Stomach smooth muscle (tissue), 2 donors: Measurements from ENCODE around the gene VDAC2.
"Not testable (repeated sequence)": the region's sequence is repeated elsewhere in the genome, so short reads cannot be mapped to it uniquely, and the experiment has no call there.

ENCODE experiments used
- H3K27ac ChIP-seq: one replicate; pipeline ENCODE4 v1.7.0; 2013; ENCODE audit warnings: mild to moderate bottlenecking, low read length, inconsistent platforms
- H3K27me3 ChIP-seq, 2 donors: one replicate each; pipeline ENCODE4 v1.7.0; 2013; ENCODE audit warnings: low read length in 2 of 2; ENCODE audit not compliant: insufficient read depth in 2 of 2, control insufficient read depth in 1 of 2
- H3K36me3 ChIP-seq, 2 donors: one replicate each; pipeline ENCODE4 v1.7.0; 2013; ENCODE audit warnings: low read length in 2 of 2; ENCODE audit not compliant: control insufficient read depth in 2 of 2, insufficient read depth in 2 of 2
- H3K4me1 ChIP-seq: one replicate; pipeline ENCODE4 v1.7.0; 2013; ENCODE audit warnings: low read length; ENCODE audit not compliant: control insufficient read depth, insufficient read depth
- H3K4me3 ChIP-seq, 2 donors: one replicate each; pipeline ENCODE4 v1.7.0; 2013; ENCODE audit warnings: low read length in 2 of 2
- H3K9ac ChIP-seq, 2 donors: one replicate each; pipeline ENCODE4 v1.7.0; 2013; ENCODE audit warnings: low read length in 2 of 2, mild to moderate bottlenecking in 1 of 2
- H3K9me3 ChIP-seq, 2 donors: one replicate each; pipeline ENCODE4 v1.7.0; 2013; ENCODE audit warnings: low read length in 2 of 2; ENCODE audit not compliant: control insufficient read depth in 2 of 2
- donor health status: healthy.
- donor health status: Pancreatic carcinoma.

VDAC2 gene

GRCh38 chr10:75199949-75200348, 10.6 kb upstream of the VDAC2 start:
- H3K9ac ChIP-seq, H3K27ac ChIP-seq: not testable (repeated sequence)

GRCh38 chr10:75201793-75202307, 8.7 kb upstream of the VDAC2 start:
- Histone ChIP-seq H3K4me1 (peaks cover 18% of the 10 kb centered on the region), H3K9me3 (no peaks in the 10 kb centered on the region), H3K27ac (peak overlapping the region; percentile 86), H3K4me3 (no peak overlapping the region), H3K36me3 (no peaks in the 10 kb centered on the region), H3K9ac (no peak overlapping the region), H3K27me3 (no peaks in the 10 kb centered on the region)

More at GRCh38 chr10:75199949-75200348, 10.6 kb upstream of the VDAC2 start:
- not testable (repeated sequence) for H3K27me3 ChIP-seq, H3K9me3 ChIP-seq, H3K4me3 ChIP-seq, H3K36me3 ChIP-seq
- peaks cover 18% of the 10 kb centered on the region for H3K4me1 ChIP-seq

- H3K4me3 ChIP-seq = peak overlapping the region; percentile 34 to 40
- H3K4me1 ChIP-seq = peaks cover 18% of the 10 kb centered on the region
- no peaks in the 10 kb centered on the region for H3K27me3 ChIP-seq
- peak overlapping the region; percentile 86 for H3K27ac ChIP-seq
- no peaks in the 10 kb centered on the region for H3K9me3 ChIP-seq
- no peaks in the 10 kb centered on the region for H3K36me3 ChIP-seq
- H3K9ac ChIP-seq = peak overlapping the region; percentile 21 to 41
Measured at GRCh38 chr10:75202321-75203045, 8.1 kb upstream of the VDAC2 start.

- H3K36me3 ChIP-seq, H3K27me3 ChIP-seq, H3K9me3 ChIP-seq: not testable (repeated sequence)
- peaks cover 25% of the 10 kb centered on the region for H3K4me1 ChIP-seq
- H3K9ac ChIP-seq = peak overlapping the region; percentile 41 to 43
- peak overlapping the region; percentile 34 to 40 for H3K4me3 ChIP-seq
- peak overlapping the region; percentile 86 for H3K27ac ChIP-seq
Measured at GRCh38 chr10:75203046-75203620, 7.5 kb upstream of the VDAC2 start.

- Histone ChIP-seq H3K9me3 (no peaks in the 10 kb centered on the region), H3K36me3 (no peaks in the 10 kb centered on the region), H3K27me3 (no peaks in the 10 kb centered on the region), H3K9ac (no peak overlapping the region), H3K4me3 (no peak overlapping the region), H3K27ac (no peak overlapping the region), H3K4me1 (peaks cover 27% of the 10 kb centered on the region)
Measured at GRCh38 chr10:75203724-75204123, 6.9 kb upstream of the VDAC2 start.

- Histone ChIP-seq H3K9me3 (no peaks in the 10 kb centered on the region), H3K9ac (no peak overlapping the region), H3K4me3 (no peak overlapping the region), H3K4me1 (peaks cover 35% of the 10 kb centered on the region), H3K27me3 (no peaks in the 10 kb centered on the region), H3K36me3 (no peaks in the 10 kb centered on the region), H3K27ac (no peak overlapping the region)
Measured at GRCh38 chr10:75205908-75206307, 4.7 kb upstream of the VDAC2 start.

GRCh38 chr10:75206638-75207037, 4.0 kb upstream of the VDAC2 start:
- not testable (repeated sequence) for H3K9ac ChIP-seq, H3K27ac ChIP-seq, H3K36me3 ChIP-seq, H3K27me3 ChIP-seq, H3K9me3 ChIP-seq, H3K4me3 ChIP-seq
- peaks cover 39% of the 10 kb centered on the region for H3K4me1 ChIP-seq

- peaks cover 41% of the 10 kb centered on the region for H3K4me1 ChIP-seq
- no peak overlapping the region for H3K27ac ChIP-seq
- no peak overlapping the region for H3K4me3 ChIP-seq
- H3K36me3 ChIP-seq = peaks cover 0 to 3% of the 10 kb centered on the region in 2 donors
- no peaks in the 10 kb centered on the region for H3K27me3 ChIP-seq
- H3K9me3 ChIP-seq = no peaks in the 10 kb centered on the region
- H3K9ac ChIP-seq = no peak overlapping the region
Measured at GRCh38 chr10:75207079-75207856, 3.3 kb upstream of the VDAC2 start.

- Histone ChIP-seq H3K9me3 (no peaks in the 10 kb centered on the region), H3K4me3 (no peak overlapping the region), H3K27me3 (no peaks in the 10 kb centered on the region), H3K36me3 (peaks cover 0 to 6% of the 10 kb centered on the region in 2 donors), H3K4me1 (peaks cover 41% of the 10 kb centered on the region), H3K9ac (no peak overlapping the region), H3K27ac (peak overlapping the region; percentile 58)
Measured at GRCh38 chr10:75207857-75208144, 2.8 kb upstream of the VDAC2 start.

GRCh38 chr10:75208181-75208580, 2.4 kb upstream of the VDAC2 start:
- Histone ChIP-seq H3K9ac (no peak overlapping the region), H3K36me3 (peaks cover 2 to 6% of the 10 kb centered on the region in 2 donors), H3K27me3 (no peaks in the 10 kb centered on the region), H3K27ac (peak overlapping the region; percentile 58), H3K9me3 (no peaks in the 10 kb centered on the region), H3K4me3 (no peak overlapping the region), H3K4me1 (peaks cover 41% of the 10 kb centered on the region)
